ENCODE results near the gene RSPH3.
"Not testable (repeated sequence)": the region's sequence is repeated elsewhere in the genome, so short reads cannot be mapped to it uniquely, and the experiment has no call there.

RSPH3 gene

GRCh38 chr6:158972241-158973233 lies 27.5 kb downstream of the RSPH3 start:
- DNase-seq = peak; percentile 74 to 86

DNA sequence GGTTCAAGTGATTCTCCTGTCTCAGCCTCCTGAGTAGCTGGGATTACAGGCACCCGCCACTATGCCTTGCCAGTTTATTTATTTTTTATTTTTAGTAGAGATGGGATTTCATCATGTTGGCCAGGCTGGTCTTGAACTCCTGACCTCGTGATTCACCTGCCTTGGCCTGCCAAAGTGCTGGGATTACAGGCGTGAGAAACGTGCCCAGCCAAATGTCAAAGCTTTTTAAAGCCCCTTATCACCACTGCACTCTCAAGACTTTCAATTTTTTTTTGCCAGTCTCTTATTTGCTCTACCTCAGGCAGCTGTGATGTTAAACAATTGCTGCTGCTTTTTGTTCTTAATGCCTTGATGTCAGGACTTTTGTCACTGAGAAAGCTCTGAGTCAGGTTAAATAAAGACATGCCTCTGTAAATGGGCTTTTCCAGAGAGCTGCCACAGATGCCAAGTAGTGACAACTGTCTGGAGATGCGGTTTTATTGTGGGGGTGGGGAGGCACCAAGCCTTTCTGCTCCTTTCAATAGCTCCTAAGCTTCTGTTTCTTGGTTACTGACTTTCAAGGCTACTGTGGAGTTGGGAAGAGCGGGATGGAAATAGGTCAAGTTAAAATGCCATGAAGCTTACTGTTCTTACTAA lies 29.2 kb downstream of the RSPH3 start:
- no peak for DNase-seq

DNA sequence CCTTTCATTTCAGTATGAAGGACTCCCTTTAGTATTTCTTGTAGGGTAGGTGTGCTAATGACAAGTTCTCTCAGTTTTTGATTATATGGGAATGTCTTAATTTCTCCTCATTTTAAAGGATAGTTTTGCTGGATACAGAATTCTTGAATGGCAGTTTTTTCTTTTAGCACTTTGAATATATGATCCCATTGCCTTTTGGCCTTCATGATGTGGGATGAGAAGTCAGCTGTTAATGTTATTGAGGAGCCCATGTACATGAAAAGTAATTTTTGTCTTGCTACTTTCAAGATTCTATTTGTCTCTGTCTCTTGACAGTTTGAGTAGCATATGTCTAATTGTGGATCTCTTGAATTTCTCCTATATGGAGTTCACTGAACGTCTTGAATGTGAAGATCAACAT lies 30.9 kb downstream of the RSPH3 start:
- no peak for DNase-seq

GRCh38 chr6:158963020-158963808 lies 36.8 kb downstream of the RSPH3 start:
- no peak for DNase-seq

GRCh38 chr6:158962371-158962770 lies 37.6 kb downstream of the RSPH3 start:
- DNase-seq = no peak

- DNase-seq = no peak
Measured at GRCh38 chr6:158960026-158960425, 40.0 kb downstream of the RSPH3 start.

GRCh38 chr6:158959552-158959951 lies 40.5 kb downstream of the RSPH3 start:
- no peak for DNase-seq

GRCh38 chr6:158958504-158959386 lies 41.3 kb downstream of the RSPH3 start:
- DNase-seq = no peak

DNA sequence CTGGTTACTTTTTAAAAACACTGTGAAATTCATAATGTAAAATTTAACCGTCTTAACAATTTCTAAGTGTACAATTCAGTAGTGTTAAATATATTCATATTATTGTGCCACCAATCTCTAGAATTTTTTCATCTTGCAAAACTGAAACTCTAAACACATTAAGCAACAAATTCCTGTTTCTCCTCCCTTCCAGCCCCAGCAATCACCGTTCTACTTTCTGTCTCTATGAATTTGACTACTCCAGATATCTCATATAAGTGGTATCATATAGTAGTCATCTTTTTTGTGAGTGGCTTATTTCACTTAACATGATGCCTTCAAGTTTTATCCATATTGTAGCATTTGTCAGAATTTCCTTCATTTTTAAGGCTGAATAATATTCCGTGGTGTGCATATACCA lies 44.7 kb downstream of the RSPH3 start:
- DNase-seq = no peak

- DNase-seq = no peak
Measured at GRCh38 chr6:158954753-158955152, 45.2 kb downstream of the RSPH3 start.

DNA sequence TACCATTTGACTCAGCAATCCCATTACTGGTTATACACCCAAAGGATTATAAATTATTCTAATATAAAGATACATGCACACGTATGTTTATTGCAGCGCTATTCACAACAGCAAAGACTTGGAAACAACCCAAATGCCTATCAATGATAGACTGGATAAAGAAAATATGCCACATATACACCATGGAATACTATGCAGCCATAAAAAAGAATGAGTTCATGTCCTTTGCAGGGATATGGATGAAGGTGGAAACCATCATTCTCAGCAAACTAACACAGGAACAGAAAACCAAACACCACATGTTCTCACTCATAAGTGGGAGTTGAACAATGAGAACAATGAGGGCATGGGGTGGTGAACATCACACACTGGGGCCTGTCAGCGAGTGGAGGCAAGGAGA lies 48.0 kb downstream of the RSPH3 start:
- not testable (repeated sequence) for DNase-seq

- not testable (repeated sequence) for DNase-seq
Measured at GRCh38 chr6:158951565-158951964, 48.4 kb downstream of the RSPH3 start.

DNA sequence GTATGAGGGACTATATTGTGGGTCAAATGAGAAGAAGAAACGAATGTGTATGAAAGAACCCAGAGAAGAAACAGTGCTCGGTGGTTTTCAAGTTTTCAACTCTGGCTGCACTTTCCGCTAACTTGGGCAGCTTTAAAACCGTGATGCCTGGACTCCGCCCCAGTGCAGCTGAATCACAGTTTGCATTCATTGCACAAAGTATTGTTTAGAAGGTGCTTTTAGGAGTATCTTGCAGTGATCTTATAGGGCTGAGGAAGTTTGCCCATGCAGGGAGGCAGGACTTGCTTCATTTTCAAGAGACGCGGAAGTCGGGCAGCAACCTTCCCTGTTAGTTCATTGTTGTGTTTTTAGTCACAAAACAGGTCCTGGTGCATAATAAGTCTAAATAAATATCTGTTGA lies 52.7 kb downstream of the RSPH3 start:
- DNase-seq = no peak

DNA sequence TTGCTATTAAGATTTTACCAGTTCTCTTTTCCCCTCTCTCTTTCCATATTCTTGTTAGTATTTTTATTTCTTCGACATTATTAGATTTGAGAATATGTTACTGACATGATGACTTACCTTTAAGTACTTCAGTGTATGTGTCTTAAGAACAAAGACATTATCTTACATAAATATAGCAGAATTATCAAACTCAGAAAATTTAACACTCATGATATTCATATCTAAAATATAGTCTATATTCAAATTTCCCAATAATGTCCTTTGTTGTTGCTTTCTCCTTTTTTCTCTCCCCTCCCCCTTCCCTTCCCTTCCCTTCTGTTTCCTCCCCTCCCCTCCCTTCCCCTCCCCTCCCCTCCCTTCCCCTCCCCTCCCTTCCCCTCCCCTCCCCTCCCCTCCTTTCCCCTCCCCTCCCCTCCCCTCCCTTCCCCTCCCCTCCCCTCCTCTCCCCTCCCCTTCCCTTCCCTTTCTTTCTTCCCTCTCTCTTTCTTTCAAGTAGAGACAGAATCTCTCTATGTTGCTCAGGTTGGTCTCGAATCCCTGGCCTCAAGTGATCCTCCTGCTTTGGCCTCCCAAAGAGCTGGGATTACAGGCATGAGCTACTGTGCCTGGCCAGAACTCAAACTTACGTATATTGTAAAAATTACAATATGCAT lies 56.5 kb downstream of the RSPH3 start:
- DNase-seq = no peak

DNA sequence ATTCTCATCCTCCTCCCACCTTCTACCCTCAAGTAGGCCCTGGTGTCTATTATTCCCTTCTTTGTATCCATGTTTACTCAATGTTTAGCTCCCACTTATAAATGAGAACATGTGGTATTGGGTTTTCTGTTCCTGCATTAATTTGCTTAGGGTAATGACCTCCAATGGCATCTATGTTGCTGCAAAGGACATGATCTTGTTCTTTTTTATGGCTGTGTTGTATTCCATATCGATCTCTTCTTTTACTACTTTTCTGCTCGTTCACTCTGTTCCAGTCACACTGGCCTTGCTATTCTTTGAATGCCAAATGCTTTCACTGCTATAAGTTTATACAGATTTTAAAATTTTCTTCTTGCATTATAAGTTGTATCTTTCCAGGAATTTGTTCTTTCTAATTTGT lies 57.7 kb downstream of the RSPH3 start:
- DNase-seq = no peak

- no peak for DNase-seq
Measured at GRCh38 chr6:158941246-158941645, 58.8 kb downstream of the RSPH3 start.

GRCh38 chr6:158939255-158940159 lies 60.5 kb downstream of the RSPH3 start:
- DNase-seq = no peak

DNA sequence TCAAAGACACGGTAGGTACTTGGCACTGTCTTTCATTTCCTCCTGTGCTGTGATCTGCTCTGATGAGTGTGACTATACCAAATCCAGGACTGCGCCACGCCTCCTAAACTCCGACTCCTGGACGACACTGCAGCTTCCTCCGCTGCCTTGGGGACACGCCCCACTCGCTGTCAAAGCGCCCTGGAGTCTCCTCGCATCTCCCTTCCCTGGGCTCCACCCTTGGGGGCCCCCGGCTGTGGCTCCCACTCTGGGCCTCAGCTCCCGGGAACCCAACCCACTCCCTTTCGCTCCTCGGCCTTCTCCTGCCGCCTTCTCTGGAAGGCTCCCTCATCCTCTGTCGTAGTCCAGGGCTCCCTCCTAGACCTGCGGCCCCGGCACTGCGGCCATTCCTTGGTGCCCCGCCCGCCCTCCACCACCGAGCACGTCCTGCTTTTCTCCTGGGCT lies 61.2 kb downstream of the RSPH3 start:
- DNase-seq = no peak

DNA sequence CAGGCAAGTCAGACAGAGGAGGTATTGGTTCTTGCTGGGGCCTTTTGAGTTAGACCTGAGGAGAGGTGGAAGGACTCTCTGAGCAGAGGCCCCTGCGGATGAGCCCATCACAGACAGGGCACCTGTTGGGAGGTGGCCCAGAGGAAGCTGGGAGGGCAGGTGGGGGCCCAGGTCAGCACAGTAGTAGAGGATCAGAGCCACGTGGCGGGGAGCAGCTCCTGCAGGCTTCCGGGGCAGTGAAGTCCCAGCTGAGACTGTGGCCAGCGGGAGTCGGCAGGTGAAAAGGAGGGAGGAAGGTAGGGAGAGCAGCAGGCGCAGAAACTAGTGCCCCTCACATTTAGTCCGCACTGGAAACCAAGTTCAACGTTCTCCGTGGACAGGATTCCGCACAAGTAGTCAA lies 61.8 kb downstream of the RSPH3 start:
- DNase-seq = no peak

- DNase-seq = no peak
Measured at GRCh38 chr6:158934157-158934556, 65.8 kb downstream of the RSPH3 start.

Data from AML-193 (cell line).